ENCODE data around the gene SULF2.

The SULF2 gene

GRCh38 chr20:47645632-47646031 lies 139.6 kb downstream of the SULF2 start:
- no peak for DNase-seq (ENCODE audit: extremely low read depth, low read depth)
- TF ChIP-seq CTCF (IDR thresholded peaks at IDR 0.05; ENCODE audit: low read depth, low read length, missing control alignments): no peak
- H3K4me3 ChIP-seq (replicated peaks; ENCODE audit: low read depth, low read length): no peak overlapping the region

DNA sequence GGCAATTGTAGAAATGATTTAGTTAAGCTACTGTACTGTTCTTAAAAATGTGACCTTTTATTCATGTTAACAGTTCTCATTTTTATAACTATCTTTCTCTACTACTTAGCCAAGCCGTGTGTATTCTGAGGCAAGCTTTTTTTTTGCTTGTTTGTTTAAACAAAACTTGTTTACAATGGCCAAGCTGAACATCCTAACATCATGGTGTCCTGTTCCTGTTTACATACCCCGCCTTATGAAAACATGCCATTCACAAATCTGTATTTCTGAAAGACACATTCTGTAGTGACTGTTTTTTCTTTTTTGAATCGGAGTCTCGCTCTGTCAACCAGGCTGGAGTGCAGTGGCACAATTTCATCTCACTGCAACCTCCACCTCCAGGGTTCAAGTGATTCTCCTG lies 142.7 kb downstream of the SULF2 start:
- no peak overlapping the region for H3K4me3 ChIP-seq (replicated peaks; ENCODE audit: low read depth, low read length)
- TF ChIP-seq CTCF (IDR thresholded peaks at IDR 0.05; ENCODE audit: low read depth, low read length, missing control alignments): no peak
- DNase-seq (ENCODE audit: extremely low read depth, low read depth): no peak

- no peak for TF ChIP-seq CTCF (IDR thresholded peaks at IDR 0.05; ENCODE audit: low read depth, low read length, missing control alignments)
- no peak overlapping the region for H3K4me3 ChIP-seq (replicated peaks; ENCODE audit: low read depth, low read length)
- no peak for DNase-seq (ENCODE audit: extremely low read depth, low read depth)
These were observed 143.2 kb downstream of the SULF2 start for GRCh38 chr20:47642118-47642517.

- DNase-seq (ENCODE audit: extremely low read depth, low read depth): no peak
- no peak overlapping the region for H3K4me3 ChIP-seq (replicated peaks; ENCODE audit: low read depth, low read length)
- no peak for TF ChIP-seq CTCF (IDR thresholded peaks at IDR 0.05; ENCODE audit: low read depth, low read length, missing control alignments)
These were observed 146.4 kb downstream of the SULF2 start for GRCh38 chr20:47638851-47639250.

DNA sequence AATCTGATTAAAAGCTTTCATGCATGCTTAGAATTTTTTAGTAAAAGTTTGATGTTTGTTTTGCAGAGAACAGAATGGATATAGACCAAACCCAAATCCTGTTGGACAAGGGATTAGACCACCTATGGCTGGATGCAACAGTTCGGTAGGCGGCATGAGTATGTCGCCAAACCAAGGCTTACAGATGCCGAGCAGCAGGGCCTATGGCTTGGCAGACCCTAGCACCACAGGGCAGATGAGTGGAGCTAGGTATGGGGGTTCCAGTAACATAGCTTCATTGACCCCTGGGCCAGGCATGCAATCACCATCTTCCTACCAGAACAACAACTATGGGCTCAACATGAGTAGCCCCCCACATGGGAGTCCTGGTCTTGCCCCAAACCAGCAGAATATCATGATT lies 150.0 kb downstream of the SULF2 start:
- no peak for TF ChIP-seq CTCF (IDR thresholded peaks at IDR 0.05; ENCODE audit: low read depth, low read length, missing control alignments)
- no peak overlapping the region for H3K4me3 ChIP-seq (replicated peaks; ENCODE audit: low read depth, low read length)
- DNase-seq (ENCODE audit: extremely low read depth, low read depth): no peak

- no peak overlapping the region for H3K4me3 ChIP-seq (replicated peaks; ENCODE audit: low read depth, low read length)
- TF ChIP-seq CTCF (IDR thresholded peaks at IDR 0.05; ENCODE audit: low read depth, low read length, missing control alignments): no peak
- DNase-seq (ENCODE audit: extremely low read depth, low read depth): no peak
These were observed 154.2 kb downstream of the SULF2 start for GRCh38 chr20:47631078-47631477.

- TF ChIP-seq CTCF (IDR thresholded peaks at IDR 0.05; ENCODE audit: low read depth, low read length, missing control alignments): no peak
- no peak overlapping the region for H3K4me3 ChIP-seq (replicated peaks; ENCODE audit: low read depth, low read length)
- no peak for DNase-seq (ENCODE audit: extremely low read depth, low read depth)
These were observed 155.4 kb downstream of the SULF2 start for GRCh38 chr20:47629907-47630306.
